ENCODE measurements around the gene FAM193B.

FAM193B gene

DNA sequence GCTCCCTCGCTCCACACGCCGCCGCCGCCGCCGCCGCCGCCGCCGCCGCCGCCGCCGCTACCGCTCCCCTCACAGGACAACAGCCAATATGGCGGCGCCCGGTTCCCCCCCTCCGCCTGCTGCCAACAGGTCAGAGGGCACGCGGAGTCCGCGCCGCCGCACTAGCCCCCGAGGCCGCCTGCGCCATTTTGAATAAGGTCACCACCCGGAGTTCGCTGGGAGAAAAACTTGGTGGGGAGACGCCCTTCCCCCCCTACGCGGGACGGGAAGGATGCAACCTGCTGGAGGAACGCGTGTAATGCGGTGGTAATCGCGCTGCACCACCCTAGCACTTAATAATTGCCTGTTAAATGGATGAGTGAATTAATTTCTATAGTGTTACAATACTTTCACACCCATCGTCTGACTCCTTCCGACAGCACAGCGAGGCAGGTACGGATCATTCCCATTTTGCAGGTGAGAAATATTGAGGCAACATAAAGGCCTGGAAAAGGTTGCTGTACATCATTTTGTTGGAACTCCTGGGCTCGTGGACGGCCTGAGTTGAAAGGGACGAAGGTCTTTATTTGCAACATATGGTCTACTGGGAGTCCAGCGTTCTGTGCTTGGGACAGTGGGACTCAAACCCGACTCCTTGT is at the start of gene FAM193B:
Gene FAM193B (minus strand): TSS at position 90 of the 638 bp plus-strand sequence. CDS start 105 bp downstream, outside the sequence.
- H3K4me3 ChIP-seq (ENCODE audit: control insufficient read depth, low read depth, low read length): peak within 1 kb of the TSS; percentile 80
- TF ChIP-seq, protein P1, sequence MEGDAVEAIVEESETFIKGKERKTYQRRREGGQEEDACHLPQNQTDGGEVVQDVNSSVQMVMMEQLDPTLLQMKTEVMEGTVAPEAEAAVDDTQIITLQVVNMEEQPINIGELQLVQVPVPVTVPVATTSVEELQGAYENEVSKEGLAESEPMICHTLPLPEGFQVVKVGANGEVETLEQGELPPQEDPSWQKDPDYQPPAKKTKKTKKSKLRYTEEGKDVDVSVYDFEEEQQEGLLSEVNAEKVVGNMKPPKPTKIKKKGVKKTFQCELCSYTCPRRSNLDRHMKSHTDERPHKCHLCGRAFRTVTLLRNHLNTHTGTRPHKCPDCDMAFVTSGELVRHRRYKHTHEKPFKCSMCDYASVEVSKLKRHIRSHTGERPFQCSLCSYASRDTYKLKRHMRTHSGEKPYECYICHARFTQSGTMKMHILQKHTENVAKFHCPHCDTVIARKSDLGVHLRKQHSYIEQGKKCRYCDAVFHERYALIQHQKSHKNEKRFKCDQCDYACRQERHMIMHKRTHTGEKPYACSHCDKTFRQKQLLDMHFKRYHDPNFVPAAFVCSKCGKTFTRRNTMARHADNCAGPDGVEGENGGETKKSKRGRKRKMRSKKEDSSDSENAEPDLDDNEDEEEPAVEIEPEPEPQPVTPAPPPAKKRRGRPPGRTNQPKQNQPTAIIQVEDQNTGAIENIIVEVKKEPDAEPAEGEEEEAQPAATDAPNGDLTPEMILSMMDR (conservative IDR thresholded peaks at IDR 0.05; ENCODE audit: control insufficient read depth, insufficient read depth, low read depth, low read length): peak; percentile 28
- DNase-seq (ENCODE audit: low read depth): peak; percentile 85

DNA sequence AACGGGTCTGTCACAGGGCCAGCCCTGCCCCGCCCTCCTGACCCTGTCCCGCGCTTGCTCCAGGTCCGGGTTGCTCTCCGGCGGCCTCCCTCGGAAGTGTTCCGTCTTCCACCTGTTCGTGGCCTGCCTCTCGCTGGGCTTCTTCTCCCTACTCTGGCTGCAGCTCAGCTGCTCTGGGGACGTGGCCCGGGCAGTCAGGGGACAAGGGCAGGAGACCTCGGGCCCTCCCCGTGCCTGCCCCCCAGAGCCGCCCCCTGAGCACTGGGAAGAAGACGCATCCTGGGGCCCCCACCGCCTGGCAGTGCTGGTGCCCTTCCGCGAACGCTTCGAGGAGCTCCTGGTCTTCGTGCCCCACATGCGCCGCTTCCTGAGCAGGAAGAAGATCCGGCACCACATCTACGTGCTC is 49.8 kb upstream of the FAM193B start:
- no peak for DNase-seq (ENCODE audit: low read depth)
- TF ChIP-seq, protein P1 (conservative IDR thresholded peaks at IDR 0.05; ENCODE audit: control insufficient read depth, insufficient read depth, low read depth, low read length): no peak
- no peak overlapping the region for H3K4me3 ChIP-seq (ENCODE audit: control insufficient read depth, low read depth, low read length)

DNA sequence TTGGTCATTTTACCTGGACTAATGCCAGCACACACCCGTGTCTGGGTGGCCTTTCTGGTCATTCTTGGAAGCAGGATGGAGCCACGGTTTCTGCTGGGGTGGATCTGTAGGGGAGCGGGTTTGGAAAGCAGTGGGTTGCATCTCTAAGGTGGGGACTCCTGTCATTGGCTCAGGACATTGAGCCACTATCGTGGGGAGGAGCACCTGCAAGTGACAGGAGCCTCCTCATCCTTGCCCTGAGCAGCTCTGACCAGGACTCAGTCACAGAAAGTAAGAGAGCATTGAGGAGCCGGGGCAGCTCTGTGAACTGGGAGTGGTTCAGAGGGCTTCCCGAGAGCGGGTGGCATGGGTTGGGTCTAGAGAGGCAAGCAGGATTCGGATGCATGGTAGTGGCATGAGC is 49.3 kb upstream of the FAM193B start:
- DNase-seq (ENCODE audit: low read depth): no peak
- TF ChIP-seq, protein P1 (conservative IDR thresholded peaks at IDR 0.05; ENCODE audit: control insufficient read depth, insufficient read depth, low read depth, low read length): no peak

DNA sequence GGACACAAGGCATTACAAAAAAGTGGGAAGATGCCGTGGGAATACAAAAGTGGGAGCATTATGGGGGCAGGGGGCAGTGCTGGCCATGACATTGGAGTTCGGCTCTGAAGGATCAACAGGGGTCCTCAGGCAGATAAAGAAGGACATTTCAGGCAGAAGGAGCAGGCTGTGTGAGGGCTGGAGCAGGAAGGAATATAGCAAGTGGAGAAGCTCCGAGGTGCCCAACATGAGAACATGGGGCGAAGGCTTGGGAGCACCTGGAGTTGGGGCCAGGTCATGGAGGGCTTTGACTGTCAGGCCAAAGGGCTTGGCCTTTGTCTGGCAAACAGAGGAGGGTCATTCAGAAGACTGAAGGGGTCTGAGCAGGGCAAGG is 48.1 kb upstream of the FAM193B start:
- TF ChIP-seq, protein P1 (conservative IDR thresholded peaks at IDR 0.05; ENCODE audit: control insufficient read depth, insufficient read depth, low read depth, low read length): no peak

More for the DNA sequence above, 49.3 kb upstream of the FAM193B start:
- H3K4me3 ChIP-seq (ENCODE audit: control insufficient read depth, low read depth, low read length): no peak overlapping the region

DNA sequence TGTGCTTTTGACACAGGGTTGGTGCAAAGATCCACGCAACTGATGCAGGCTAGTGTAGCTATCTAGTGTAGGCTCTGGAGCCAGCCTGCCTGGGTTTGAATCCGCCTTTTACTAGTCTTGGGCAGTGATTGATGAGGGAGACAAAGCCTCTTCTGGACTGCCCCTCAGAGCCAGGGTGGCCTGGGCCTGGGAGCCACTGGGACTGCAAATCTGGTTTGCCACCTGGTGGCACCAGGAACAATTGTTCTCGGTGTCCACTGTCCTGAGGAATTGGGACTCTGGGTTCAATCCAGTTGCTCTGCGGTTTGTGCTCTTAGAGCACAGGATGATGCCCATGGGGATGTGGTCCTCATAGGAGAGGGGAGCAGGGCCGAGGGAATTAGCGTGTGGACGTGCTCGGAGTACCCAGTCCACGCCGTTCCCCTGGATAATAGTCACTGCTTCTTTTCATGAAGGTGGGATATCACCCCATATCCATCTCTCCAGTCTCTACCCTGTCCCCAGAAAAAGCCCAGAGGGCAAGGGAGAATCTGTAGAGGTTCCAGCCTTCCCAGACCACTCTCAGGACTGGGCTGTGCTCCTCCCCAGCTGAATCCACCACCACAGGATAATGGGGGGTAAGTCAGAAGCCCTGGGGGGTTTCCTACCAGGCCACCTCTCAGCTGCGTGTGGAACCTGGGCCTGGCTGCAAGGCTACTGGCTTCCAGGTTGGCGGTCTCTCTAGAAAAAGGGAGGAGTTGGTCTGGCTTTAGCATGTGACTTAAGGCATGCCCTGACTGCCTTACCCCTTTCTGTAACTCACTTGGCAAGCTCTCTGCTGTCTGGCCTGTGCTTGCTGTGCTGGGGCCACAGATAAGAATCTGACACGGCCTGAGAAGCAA is 47.5 kb upstream of the FAM193B start:
- no peak for DNase-seq (ENCODE audit: low read depth)
- TF ChIP-seq, protein P1 (conservative IDR thresholded peaks at IDR 0.05; ENCODE audit: control insufficient read depth, insufficient read depth, low read depth, low read length): peak; percentile 4
- no peak overlapping the region for H3K4me3 ChIP-seq (ENCODE audit: control insufficient read depth, low read depth, low read length)

More for the DNA sequence above, 48.1 kb upstream of the FAM193B start:
- DNase-seq (ENCODE audit: low read depth): no peak
- H3K4me3 ChIP-seq (ENCODE audit: control insufficient read depth, low read depth, low read length): no peak overlapping the region

DNA sequence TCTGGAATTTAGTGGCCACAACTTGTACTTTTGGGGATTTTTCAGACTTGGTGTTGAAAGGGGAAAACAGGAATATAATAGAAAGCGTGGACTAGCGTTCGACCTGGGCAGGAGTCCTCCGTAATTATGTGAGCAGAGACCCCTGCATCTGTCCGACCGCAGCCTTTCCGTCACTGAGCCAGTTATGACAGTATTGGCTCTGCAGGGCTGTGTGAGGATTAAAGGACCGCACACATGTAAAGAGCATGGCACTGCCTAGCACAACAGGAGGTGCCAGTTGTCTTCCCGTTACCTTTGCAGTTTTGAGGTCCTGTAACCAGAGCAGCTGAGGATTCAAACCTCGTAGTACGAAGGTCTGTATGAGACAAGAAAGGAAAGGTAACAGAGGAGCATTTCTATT is 46.8 kb upstream of the FAM193B start:
- H3K4me3 ChIP-seq (ENCODE audit: control insufficient read depth, low read depth, low read length): peak overlapping the region; percentile 82
- TF ChIP-seq, protein P1 (conservative IDR thresholded peaks at IDR 0.05; ENCODE audit: control insufficient read depth, insufficient read depth, low read depth, low read length): no peak
- DNase-seq (ENCODE audit: low read depth): no peak

Measured in fibroblast of mammary gland (primary cell).